ENCODE results near the gene TMEM151A. TPM values are rescaled to one million over a fixed set of nuclear protein-coding genes. Genes with fewer than 3 reads are reported as not detected.

Gene TMEM151A
- total RNA-seq, 2 donors from 2014 or later, result 0.27 TPM; not detected in 1

DNA sequence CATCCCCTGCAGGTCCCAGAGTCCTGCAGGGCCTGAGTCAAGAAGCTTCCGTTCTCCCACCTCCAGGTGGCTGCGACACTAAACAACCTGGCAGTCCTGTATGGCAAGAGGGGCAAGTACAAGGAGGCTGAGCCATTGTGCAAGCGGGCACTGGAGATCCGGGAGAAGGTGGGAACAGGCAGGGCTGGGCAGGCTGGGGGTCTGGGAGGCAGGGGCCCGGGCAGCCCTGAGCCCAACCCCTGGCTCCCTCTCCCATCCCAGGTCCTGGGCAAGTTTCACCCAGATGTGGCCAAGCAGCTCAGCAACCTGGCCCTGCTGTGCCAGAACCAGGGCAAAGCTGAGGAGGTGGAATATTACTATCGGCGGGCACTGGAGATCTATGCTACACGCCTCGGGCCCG lies 27.9 kb upstream of the TMEM151A start:
- no peak overlapping the region for H3K4me3 ChIP-seq
- TF ChIP-seq, protein P1, sequence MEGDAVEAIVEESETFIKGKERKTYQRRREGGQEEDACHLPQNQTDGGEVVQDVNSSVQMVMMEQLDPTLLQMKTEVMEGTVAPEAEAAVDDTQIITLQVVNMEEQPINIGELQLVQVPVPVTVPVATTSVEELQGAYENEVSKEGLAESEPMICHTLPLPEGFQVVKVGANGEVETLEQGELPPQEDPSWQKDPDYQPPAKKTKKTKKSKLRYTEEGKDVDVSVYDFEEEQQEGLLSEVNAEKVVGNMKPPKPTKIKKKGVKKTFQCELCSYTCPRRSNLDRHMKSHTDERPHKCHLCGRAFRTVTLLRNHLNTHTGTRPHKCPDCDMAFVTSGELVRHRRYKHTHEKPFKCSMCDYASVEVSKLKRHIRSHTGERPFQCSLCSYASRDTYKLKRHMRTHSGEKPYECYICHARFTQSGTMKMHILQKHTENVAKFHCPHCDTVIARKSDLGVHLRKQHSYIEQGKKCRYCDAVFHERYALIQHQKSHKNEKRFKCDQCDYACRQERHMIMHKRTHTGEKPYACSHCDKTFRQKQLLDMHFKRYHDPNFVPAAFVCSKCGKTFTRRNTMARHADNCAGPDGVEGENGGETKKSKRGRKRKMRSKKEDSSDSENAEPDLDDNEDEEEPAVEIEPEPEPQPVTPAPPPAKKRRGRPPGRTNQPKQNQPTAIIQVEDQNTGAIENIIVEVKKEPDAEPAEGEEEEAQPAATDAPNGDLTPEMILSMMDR (IDR thresholded peaks at IDR 0.05), result no peak
- H3K27me3 ChIP-seq (replicated peaks; ENCODE audit: insufficient read depth), result no peaks in the 10 kb centered on the region
- H3K9me3 ChIP-seq, result no peaks in the 10 kb centered on the region
- no peak overlapping the region for H3K27ac ChIP-seq
- ATAC-seq (ENCODE audit: insufficient number of reproducible peaks, low FRiP score, low read depth) (no peak), DNase-seq (ENCODE audit: low spot score) (no peak)
- H3K36me3 ChIP-seq, result peaks cover 26% of the 10 kb centered on the region
- peaks cover 4 to 16% of the 10 kb centered on the region in 2 donors for H3K4me1 ChIP-seq (ENCODE audit: control insufficient read depth in 1 of 2, low read depth in 2 of 2)

DNA sequence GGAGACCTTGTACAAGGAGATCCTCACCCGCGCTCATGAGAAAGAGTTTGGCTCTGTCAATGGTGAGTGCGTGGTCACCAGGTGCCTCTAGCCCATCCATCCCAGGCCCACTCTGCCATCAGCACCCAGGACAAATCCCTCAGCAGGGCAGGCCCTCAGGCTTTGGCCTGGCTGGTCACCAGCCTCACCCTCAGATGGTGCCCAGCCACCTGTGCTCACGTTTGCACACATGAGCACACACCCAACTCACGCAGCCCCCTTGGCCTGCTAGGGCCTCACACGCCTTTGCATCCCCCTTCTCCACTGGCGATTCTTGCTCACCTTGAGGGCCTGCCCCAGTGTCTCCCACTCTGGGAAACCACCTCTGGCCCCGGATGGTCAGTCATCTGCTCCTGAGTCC lies 27.3 kb upstream of the TMEM151A start:
- Histone ChIP-seq H3K4me1 (ENCODE audit: control insufficient read depth in 1 of 2, low read depth in 2 of 2) (peaks cover 6 to 12% of the 10 kb centered on the region in 2 donors), H3K36me3 (peaks cover 26% of the 10 kb centered on the region)
- no peak for ATAC-seq (ENCODE audit: insufficient number of reproducible peaks, low FRiP score, low read depth)

DNA sequence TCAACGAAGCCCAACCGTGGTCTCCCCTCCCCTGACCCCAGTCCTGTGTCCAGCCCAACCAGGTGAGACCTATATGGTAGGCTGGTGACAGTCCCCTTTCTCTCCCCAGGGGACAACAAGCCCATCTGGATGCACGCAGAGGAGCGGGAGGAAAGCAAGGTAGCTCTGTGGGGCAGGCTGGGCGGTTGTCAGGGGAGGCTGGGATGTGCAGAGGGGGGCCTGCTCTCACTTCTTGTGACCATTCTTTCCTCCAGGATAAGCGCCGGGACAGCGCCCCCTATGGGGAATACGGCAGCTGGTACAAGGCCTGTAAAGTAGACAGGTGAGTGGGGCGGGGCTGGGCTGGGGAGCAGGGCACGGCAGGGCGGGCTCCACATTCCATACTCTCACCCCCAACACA lies 26.8 kb upstream of the TMEM151A start:
- Histone ChIP-seq H3K36me3 (peaks cover 26% of the 10 kb centered on the region), H3K27me3 (replicated peaks; ENCODE audit: insufficient read depth) (no peaks in the 10 kb centered on the region), H3K27ac (no peak overlapping the region), H3K9me3 (no peaks in the 10 kb centered on the region), H3K4me1 (ENCODE audit: control insufficient read depth in 1 of 2, low read depth in 2 of 2) (peaks cover 11 to 18% of the 10 kb centered on the region in 2 donors), H3K4me3 (no peak overlapping the region)
- DNase-seq (ENCODE audit: low spot score), result no peak
- TF ChIP-seq, protein P1 (IDR thresholded peaks at IDR 0.05), result peak; percentile 16
- ATAC-seq (ENCODE audit: insufficient number of reproducible peaks, low FRiP score, low read depth), result no peak

More for the DNA sequence above, 27.3 kb upstream of the TMEM151A start:
- TF ChIP-seq, protein P1 (IDR thresholded peaks at IDR 0.05), result no peak
- Histone ChIP-seq H3K27ac (no peak overlapping the region), H3K9me3 (no peaks in the 10 kb centered on the region), H3K4me3 (no peak overlapping the region), H3K27me3 (replicated peaks; ENCODE audit: insufficient read depth) (no peaks in the 10 kb centered on the region)
- no peak for DNase-seq (ENCODE audit: low spot score)

DNA sequence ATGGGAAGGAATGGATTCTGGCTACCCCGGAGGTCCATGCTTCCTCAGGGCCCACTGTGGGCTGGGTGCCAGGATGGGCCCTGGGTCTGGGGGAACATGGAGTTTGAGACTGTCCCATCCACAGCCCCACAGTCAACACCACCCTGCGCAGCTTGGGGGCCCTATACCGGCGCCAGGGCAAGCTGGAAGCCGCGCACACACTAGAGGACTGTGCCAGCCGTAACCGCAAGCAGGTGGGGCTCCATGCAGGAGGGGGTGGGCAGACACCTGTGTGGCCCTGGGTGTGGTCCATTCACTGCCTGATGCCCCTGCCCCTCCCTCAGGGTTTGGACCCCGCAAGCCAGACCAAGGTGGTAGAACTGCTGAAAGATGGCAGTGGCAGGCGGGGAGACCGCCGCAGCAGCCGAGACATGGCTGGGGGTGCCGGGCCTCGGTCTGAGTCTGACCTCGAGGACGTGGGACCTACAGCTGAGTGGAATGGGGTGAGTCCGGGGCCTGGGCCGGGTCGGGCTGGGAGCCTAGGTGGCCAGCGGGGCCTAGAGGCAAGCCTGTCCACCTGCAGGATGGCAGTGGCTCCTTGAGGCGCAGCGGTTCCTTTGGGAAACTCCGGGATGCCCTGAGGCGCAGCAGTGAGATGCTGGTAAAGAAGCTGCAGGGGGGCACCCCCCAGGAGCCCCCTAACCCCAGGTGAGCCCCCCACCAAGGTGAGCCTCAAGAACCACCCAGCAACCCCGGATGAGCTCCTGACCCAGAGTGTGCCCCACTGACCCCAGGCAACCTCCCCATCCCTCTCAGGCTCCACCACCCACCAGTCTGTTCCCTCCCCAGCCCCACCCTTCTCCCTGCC lies 25.9 kb upstream of the TMEM151A start:
- TF ChIP-seq, protein P1 (IDR thresholded peaks at IDR 0.05), result no peak
- DNase-seq (ENCODE audit: low spot score) (no peak), ATAC-seq (ENCODE audit: insufficient number of reproducible peaks, low FRiP score, low read depth) (no peak)
- H3K27me3 ChIP-seq (replicated peaks; ENCODE audit: insufficient read depth), result no peaks in the 10 kb centered on the region
- peaks cover 29% of the 10 kb centered on the region for H3K36me3 ChIP-seq
- H3K9me3 ChIP-seq, result no peaks in the 10 kb centered on the region
- no peak overlapping the region for H3K4me3 ChIP-seq
- peaks cover 15 to 26% of the 10 kb centered on the region in 2 donors for H3K4me1 ChIP-seq (ENCODE audit: control insufficient read depth in 1 of 2, low read depth in 2 of 2)
- peak overlapping the region in 1 of 2 donors; percentile 97 for H3K27ac ChIP-seq

DNA sequence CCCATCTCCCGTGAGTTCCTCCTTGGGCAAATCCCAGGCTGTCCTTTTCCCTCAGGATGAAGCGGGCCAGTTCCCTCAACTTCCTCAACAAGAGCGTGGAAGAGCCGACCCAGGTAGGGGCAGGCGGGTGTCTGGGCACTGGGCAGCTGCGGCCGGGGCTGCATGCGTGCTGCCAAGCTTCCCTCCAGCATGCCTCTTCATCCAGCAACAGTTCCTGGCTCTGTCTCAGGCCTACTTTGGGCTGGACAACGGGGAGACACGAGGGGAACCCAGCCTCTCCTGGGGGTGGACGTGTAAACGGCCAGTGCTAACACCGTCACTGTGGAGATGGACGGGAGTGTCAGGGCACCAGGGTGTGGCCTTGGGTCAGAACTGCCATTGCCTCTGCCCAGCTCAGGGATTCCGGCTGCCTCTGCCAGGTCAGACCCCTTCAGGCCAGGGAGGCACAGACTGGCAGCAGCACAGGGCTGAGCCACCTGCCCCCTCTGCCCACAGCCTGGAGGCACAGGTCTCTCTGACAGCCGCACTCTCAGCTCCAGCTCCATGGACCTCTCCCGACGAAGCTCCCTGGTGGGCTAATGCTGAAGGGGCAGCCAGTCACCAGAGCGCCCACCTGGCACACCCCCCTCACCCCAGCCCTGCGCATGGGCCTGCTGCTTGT lies 25.2 kb upstream of the TMEM151A start:
- no peaks in the 10 kb centered on the region for H3K9me3 ChIP-seq
- no peak for DNase-seq (ENCODE audit: low spot score)
- peaks cover 25% of the 10 kb centered on the region for H3K36me3 ChIP-seq
- H3K27ac ChIP-seq, result peak overlapping the region; percentile 95 to 97
- no peaks in the 10 kb centered on the region for H3K27me3 ChIP-seq (replicated peaks; ENCODE audit: insufficient read depth)
- H3K4me1 ChIP-seq (ENCODE audit: control insufficient read depth in 1 of 2, low read depth in 2 of 2), result peaks cover 15 to 29% of the 10 kb centered on the region in 2 donors
- peak overlapping the region; percentile 94 for H3K4me3 ChIP-seq
- ATAC-seq (ENCODE audit: insufficient number of reproducible peaks, low FRiP score, low read depth), result no peak
- TF ChIP-seq, protein P1 (IDR thresholded peaks at IDR 0.05), result no peak

All from thoracic aorta (tissue), 2 donors.